Testis (tissue), 2 donors: ENCODE results near the gene MBP.

Experiments used
- POLR2A ChIP-seq: fragments of 450-650 bp; IDR thresholded peaks from one replicate; pipeline ENCODE4 v1.6.1; 2017; ENCODE audit warnings: antibody characterized with exemption, mild to moderate bottlenecking, moderate library complexity
- TF ChIP-seq, protein P1 (sequence below), 3 experiments: fragments of 450-650 bp in 2 of 3; fragments of 200-600 bp in 1 of 3; sonication (generic) in 1 of 3; IDR thresholded peaks; one replicate each; pipeline ENCODE4 v1.5.1; 2016 to 2019; ENCODE audit warnings: antibody characterized with exemption in 3 of 3, mild to moderate bottlenecking in 2 of 3, moderate library complexity in 1 of 3

DNA sequence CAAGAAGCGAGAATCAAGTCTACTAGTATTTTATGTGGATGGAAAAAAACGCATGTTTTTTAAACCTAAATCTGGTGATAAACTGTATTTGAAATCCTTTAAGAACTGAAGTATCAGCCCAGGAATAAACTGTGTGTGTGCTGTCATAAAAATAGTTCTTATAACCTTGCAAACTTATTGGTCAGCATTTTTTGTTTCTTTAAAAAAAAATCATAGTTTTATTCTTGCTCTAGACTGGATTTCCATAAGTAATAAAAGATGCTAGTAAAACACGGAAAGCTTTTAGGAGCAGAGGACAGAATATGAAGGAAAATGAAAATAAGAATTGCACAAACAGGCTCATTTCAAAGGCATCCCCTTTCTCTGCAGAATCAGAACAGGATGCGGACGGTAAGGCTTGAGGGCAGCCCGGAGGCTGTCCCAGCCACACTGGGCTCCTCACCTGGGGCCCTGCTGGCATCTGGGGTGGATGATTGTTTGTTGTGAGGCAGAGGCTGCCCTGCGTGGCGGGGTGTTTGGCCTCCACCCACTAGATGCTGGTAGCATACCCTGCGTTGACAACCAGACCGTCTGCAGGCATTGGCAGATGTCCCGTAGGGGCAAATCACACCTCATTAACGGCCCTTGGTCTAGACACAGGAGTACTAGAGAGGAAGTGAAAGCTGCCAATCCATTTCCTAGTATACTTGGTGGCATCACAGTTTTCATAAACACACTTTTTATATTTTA lies 52.5 kb downstream of the MBP start:
- TF ChIP-seq, protein P1, sequence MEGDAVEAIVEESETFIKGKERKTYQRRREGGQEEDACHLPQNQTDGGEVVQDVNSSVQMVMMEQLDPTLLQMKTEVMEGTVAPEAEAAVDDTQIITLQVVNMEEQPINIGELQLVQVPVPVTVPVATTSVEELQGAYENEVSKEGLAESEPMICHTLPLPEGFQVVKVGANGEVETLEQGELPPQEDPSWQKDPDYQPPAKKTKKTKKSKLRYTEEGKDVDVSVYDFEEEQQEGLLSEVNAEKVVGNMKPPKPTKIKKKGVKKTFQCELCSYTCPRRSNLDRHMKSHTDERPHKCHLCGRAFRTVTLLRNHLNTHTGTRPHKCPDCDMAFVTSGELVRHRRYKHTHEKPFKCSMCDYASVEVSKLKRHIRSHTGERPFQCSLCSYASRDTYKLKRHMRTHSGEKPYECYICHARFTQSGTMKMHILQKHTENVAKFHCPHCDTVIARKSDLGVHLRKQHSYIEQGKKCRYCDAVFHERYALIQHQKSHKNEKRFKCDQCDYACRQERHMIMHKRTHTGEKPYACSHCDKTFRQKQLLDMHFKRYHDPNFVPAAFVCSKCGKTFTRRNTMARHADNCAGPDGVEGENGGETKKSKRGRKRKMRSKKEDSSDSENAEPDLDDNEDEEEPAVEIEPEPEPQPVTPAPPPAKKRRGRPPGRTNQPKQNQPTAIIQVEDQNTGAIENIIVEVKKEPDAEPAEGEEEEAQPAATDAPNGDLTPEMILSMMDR (IDR thresholded peaks at IDR 0.05) = no peak
- no peak for TF ChIP-seq POLR2A
